GM12891 (cell line): ENCODE data around the gene NEDD8.

ENCODE experiments used
- PAX5 ChIP-seq: IDR thresholded peaks from 2 replicates; pipeline ENCODE4 v1.6.1; 2011; ENCODE audit warnings: low read length, moderate library complexity, mild to moderate bottlenecking; ENCODE audit not compliant: insufficient read depth, severe bottlenecking
- POLR2A ChIP-seq: IDR thresholded peaks from 2 replicates; pipeline ENCODE4 v1.6.1; 2011; ENCODE audit warnings: low read depth, low read length, control low read depth
- POLR2AphosphoS5 ChIP-seq: IDR thresholded peaks from 2 replicates; pipeline ENCODE4 v1.6.1; 2011; ENCODE audit warnings: low read depth, low read length, control low read depth
- POU2F2 ChIP-seq: IDR thresholded peaks from 2 replicates; pipeline ENCODE4 v1.6.1; 2011; ENCODE audit warnings: low read depth, mild to moderate bottlenecking, control low read depth, low read length, moderate library complexity
- SPI1 ChIP-seq: IDR thresholded peaks from 2 replicates; pipeline ENCODE4 v1.6.1; 2011; ENCODE audit warnings: low read depth, low read length, control low read depth
- TAF1 ChIP-seq: IDR thresholded peaks from 2 replicates; pipeline ENCODE4 v1.6.1; 2011; ENCODE audit warnings: low read depth, low read length, control low read depth

DNA sequence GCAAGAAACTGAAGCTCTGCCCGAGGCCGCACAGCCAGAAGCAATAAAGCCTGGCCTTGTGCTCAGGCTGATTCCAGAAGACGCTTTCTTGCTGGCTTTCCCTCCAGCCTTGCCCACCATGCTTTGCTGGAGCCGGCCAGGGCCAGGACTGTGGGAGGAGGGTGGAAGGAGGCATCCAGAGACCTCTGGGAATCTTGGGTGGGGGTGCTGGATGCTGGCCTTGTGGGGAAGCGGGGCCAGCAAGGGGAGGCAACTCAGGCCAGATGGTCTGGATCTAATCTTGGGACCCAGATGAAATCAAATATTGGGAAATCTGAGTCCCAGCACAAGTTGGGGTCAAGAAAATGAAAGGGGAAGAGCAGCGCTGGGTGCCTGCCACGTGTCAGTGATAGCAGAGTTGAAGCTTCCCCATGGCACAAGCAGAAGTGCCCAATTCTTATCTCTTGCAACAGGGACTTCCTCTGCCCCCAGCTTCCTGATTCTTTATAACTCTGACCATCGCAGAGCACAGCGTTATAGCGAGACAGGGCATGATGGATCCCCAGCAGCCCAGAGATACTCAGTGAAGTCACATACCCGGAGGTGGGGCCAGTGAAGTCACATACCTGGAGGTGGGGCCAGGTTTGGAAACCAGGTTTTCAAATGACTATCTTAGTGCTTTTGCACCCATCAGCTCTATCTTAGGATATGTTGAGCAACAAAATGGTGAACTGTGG is 45.6 kb upstream of the NEDD8 start:
- TF ChIP-seq POLR2A: no peak
- no peak for TF ChIP-seq POLR2AphosphoS5
- no peak for TF ChIP-seq TAF1
- TF ChIP-seq PAX5: no peak
- no peak for TF ChIP-seq SPI1
- no peak for TF ChIP-seq POU2F2
